ENCODE measurements around the gene PODN. TPM values are rescaled to one million over a fixed set of nuclear protein-coding genes. Genes with fewer than 3 reads are reported as not detected.

Gene PODN
- total and polyA plus RNA-seq, 12 donors: 0.78 to 45.4 (median 16.0) TPM

GRCh38 chr1:53131590-53131938 is 69.6 kb downstream of the PODN start:
- TF ChIP-seq POLR2A (IDR thresholded peaks at IDR 0.05) (no peak), CTCF (IDR thresholded peaks at IDR 0.05) (no peak)
- Histone ChIP-seq H3K27ac (no peak overlapping the region), H3K27me3 (no peaks in the 10 kb centered on the region), H3K4me3 (no peak overlapping the region), H3K9me3 (replicated peaks in 1 of 3) (no peaks in the 10 kb centered on the region), H3K4me1 (replicated peaks in 1 of 2) (no peaks in the 10 kb centered on the region), H3K36me3 (replicated peaks in 1 of 2) (no peaks in the 10 kb centered on the region)
- WGBS, 4 donors: 87 to 93% (median 90%) methylated on average over 2 of the region's 2 CpGs
- no peak for DNase-seq
- intact Hi-C loops (cut with DNase I): no loop called here

- intact Hi-C loops (cut with DNase I): no loop called here
- H3K36me3 ChIP-seq (replicated peaks in 1 of 2): no peaks in the 10 kb centered on the region
- no peaks in the 10 kb centered on the region for H3K4me1 ChIP-seq (replicated peaks in 1 of 2)
- 80 to 89% (median 88%) methylated on average over 8 of the region's 8 CpGs for WGBS, 4 donors
- no peak overlapping the region for H3K4me3 ChIP-seq
- DNase-seq: no peak
- no peak for TF ChIP-seq POLR2A (IDR thresholded peaks at IDR 0.05)
- no peak for TF ChIP-seq CTCF (IDR thresholded peaks at IDR 0.05)
- no peaks in the 10 kb centered on the region for H3K27me3 ChIP-seq
- no peak overlapping the region for H3K27ac ChIP-seq
- no peaks in the 10 kb centered on the region for H3K9me3 ChIP-seq (replicated peaks in 1 of 3)
These were observed 70.2 kb downstream of the PODN start for GRCh38 chr1:53132176-53132575.

GRCh38 chr1:53133261-53134041 is 71.4 kb downstream of the PODN start:
- Histone ChIP-seq H3K9me3 (replicated peaks in 1 of 3) (no peaks in the 10 kb centered on the region), H3K27ac (no peak overlapping the region), H3K4me1 (replicated peaks in 1 of 2) (no peaks in the 10 kb centered on the region), H3K36me3 (replicated peaks in 1 of 2) (no peaks in the 10 kb centered on the region), H3K4me3 (no peak overlapping the region), H3K27me3 (no peaks in the 10 kb centered on the region)
- no peak for TF ChIP-seq POLR2A (IDR thresholded peaks at IDR 0.05)
- TF ChIP-seq CTCF (IDR thresholded peaks at IDR 0.05): no peak
- intact Hi-C loops (cut with DNase I): no loop called here
- WGBS, 4 donors: 78 to 87% (median 81%) methylated on average over 6 to 9 of the region's 9 CpGs
- no peak for DNase-seq

- no peak for DNase-seq
- intact Hi-C loops (cut with DNase I): no loop called here
- H3K4me3 ChIP-seq: no peak overlapping the region
- H3K4me1 ChIP-seq (replicated peaks in 1 of 2): no peaks in the 10 kb centered on the region
- TF ChIP-seq CTCF (IDR thresholded peaks at IDR 0.05) (no peak), POLR2A (IDR thresholded peaks at IDR 0.05) (no peak)
- no peaks in the 10 kb centered on the region for H3K9me3 ChIP-seq (replicated peaks in 1 of 3)
- H3K27me3 ChIP-seq: no peaks in the 10 kb centered on the region
- H3K36me3 ChIP-seq (replicated peaks in 1 of 2): no peaks in the 10 kb centered on the region
- H3K27ac ChIP-seq: no peak overlapping the region
- WGBS, 4 donors: 80 to 85% (median 85%) methylated on average over 6 to 7 of the region's 7 CpGs
These were observed 72.1 kb downstream of the PODN start for GRCh38 chr1:53134042-53134485.

Small RNAs within 50 kb of the gene (small RNA-seq; reads per million reads assigned to genes)
- gene HIGD1AP11: 0 reads per million in 2 donors

Other genes with a start within 250 kb of the PODN start
- gene ZYG11A, start 219.5 kb upstream of the PODN start, total RNA-seq: under 1 TPM in 3 of 9 donors, not detected in 6; 0.06 to 0.07 (median 0.07) TPM
- not detected for gene ZYG11A, start 219.5 kb upstream of the PODN start, polyA plus RNA-seq
- 100 to 1,000 TPM in 7 of 9 donors, 10 to 100 TPM in 2; 65.1 to 289 (median 119) TPM for gene ECHDC2, start 140.5 kb upstream of the PODN start, total RNA-seq
- 100 to 1,000 TPM in 2 of 3 donors, 10 to 100 TPM in 1; 92.2 to 383 (median 345) TPM for gene ECHDC2, start 140.5 kb upstream of the PODN start, polyA plus RNA-seq
- gene SCP2, start 134.9 kb upstream of the PODN start, total RNA-seq: 100 to 1,000 TPM; 114 to 170 (median 139) TPM
- gene SCP2, start 134.9 kb upstream of the PODN start, polyA plus RNA-seq: 100 to 1,000 TPM; 120 to 256 (median 154) TPM
- 1 to 10 TPM in 1 of 9 donors, under 1 TPM in 1, not detected in 7; 0.17 to 1.6 TPM for gene SLC1A7, start 80.4 kb downstream of the PODN start, total RNA-seq
- gene SLC1A7, start 80.4 kb downstream of the PODN start, polyA plus RNA-seq: under 1 TPM; 0.05 to 0.30 (median 0.16) TPM
- 10 to 100 TPM; 35.6 to 72.6 (median 43.6) TPM for gene CPT2, start 134.6 kb downstream of the PODN start, total RNA-seq
- 10 to 100 TPM in 2 of 3 donors, 1 to 10 TPM in 1; 7.8 to 79.5 (median 10.3) TPM for gene CPT2, start 134.6 kb downstream of the PODN start, polyA plus RNA-seq
- 10 to 100 TPM; 21.2 to 69.4 (median 56.5) TPM for gene CZIB, start 158.4 kb downstream of the PODN start, total RNA-seq
- 100 to 1,000 TPM in 2 of 3 donors, 10 to 100 TPM in 1; 60.2 to 108 (median 103) TPM for gene CZIB, start 158.4 kb downstream of the PODN start, polyA plus RNA-seq
- 10 to 100 TPM; 14.5 to 43.9 (median 30.2) TPM for gene MAGOH, start 176.3 kb downstream of the PODN start, total RNA-seq
- 100 to 1,000 TPM in 1 of 3 donors, 10 to 100 TPM in 2; 87.0 to 119 (median 95.8) TPM for gene MAGOH, start 176.3 kb downstream of the PODN start, polyA plus RNA-seq